HG03280 (cell line): Measurements from ENCODE around the gene CELSR1.
A peak's percentile ranks its signal among the peaks of the same experiment; 100 is the strongest.
"Not testable (repeated sequence)": the region's sequence is repeated elsewhere in the genome, so short reads cannot be mapped to it uniquely, and the experiment has no call there.

Experiments
- ATAC-seq: cut with Tn5 transposase; IDR thresholded peaks from one replicate; pipeline ENCODE4 v1.9.1; 2021; ENCODE audit warnings: mild to moderate bottlenecking, moderate library complexity; ENCODE audit not compliant: unreplicated experiment

Gene CELSR1

DNA sequence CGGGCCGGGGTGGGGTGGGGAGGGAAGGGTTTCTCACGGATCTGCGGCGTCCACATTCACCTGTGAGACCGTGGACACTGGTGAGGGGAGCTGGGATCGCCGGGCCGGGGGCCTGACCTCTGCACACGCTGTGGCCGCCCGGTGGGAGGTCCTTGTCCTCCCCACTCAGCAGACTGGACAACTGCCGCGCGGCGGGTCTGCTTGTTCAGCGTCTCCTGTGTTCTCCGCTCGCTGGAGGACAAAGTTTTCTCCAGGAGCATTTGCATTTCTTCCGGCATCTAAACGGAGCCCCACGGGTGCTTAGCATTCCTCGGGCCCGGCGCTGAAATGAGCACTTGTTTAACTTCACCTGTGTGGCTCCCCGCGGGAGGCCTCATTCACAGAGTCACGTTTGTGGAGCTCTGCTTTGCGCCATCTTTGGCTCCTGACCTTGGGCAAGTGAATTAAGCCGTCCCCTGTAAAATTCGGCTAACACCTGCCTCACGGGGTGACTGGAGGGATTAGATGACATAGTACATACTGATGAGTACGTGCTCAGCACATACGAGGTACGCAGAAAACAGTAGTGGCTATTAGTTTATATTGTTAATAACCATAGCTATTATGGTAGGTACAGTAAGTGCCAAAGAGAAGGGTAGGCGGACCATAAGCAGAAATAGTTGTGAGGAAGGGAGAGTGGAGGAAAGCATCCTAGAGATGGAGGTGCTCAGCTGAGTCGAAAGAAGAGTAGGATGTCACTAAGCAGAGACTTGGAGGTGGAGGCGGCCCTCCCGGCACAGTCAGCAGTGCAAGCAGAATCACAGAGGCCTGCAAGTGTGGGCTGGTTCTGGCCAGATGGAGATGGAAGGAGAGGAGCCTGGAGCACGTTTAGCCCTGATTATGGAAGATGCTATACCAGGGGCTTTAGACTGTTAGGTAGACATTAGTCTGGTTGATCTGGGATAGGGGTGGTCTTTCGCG, 201.0 kb downstream of the CELSR1 start:
- ATAC-seq, result no peak

DNA sequence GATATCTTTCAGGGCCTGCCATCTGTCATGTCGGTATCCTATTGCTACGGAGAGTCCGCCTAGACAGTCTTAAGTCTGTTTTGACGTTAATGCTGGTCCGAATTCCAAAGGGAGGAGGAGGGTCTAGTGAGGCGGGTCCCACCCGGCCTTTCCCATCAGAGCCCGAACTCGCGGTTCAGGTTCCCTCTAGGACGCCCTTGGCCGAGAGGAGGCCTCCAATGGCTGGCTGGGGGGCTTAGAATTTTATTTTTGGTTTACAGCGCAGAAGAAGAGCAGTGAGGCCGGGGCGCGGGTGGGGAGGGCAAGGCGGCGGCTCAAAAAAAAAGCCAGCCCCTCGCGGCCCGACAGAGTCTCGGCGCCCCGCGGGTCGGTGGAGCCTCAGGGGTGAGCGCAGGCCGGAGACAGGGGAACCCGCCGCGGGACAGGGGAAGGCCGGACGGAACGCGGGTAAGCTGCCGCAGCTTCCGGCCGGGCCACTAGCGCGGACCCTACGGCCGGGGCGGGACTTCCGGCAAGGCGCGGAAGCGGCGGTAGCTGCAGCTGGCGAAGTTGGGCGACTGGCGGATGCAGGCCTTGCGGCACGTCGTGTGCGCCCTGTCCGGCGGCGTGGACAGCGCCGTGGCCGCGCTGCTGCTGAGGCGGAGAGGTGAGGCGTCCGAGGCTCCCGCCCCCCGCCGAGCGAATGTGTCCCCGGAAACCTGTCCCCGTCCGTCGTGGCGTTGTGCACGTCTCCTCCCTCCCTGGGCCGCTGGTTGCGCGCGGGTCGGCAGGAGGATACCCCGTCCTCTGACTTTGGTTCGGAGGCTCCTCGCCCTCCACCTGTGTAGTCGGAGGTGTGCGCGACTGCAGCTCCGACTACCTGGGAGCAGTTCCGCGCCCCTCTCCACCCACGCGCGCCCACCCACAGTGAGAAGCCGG, 202.0 kb downstream of the CELSR1 start, which contains the start of gene TRMU:
TRMU (plus strand) TSS at position 514 of the 918 bp plus-strand sequence; CDS start at position 565, 51 bp downstream.
- peak; percentile 89 for ATAC-seq

DNA sequence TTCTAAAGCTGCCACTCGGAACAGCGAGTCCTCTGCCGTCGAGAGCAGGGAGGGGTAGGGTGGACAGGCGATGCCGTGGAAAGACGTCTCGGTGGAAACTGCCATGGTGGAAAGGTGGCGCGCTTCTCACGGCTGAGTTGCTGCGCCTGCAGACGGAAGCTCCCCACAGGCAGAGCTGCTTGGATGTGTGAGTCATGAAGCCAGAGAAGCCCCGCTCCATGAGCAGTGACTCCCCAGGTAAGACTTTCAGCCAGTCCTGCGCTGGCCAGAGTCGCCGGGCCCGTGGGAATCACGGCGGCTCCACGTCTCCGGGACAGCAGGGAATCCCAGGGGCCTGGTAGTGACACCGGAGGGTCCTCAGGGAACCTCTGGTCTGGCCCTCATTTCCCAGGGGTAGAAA, 205.9 kb downstream of the CELSR1 start:
- ATAC-seq, result no peak

DNA sequence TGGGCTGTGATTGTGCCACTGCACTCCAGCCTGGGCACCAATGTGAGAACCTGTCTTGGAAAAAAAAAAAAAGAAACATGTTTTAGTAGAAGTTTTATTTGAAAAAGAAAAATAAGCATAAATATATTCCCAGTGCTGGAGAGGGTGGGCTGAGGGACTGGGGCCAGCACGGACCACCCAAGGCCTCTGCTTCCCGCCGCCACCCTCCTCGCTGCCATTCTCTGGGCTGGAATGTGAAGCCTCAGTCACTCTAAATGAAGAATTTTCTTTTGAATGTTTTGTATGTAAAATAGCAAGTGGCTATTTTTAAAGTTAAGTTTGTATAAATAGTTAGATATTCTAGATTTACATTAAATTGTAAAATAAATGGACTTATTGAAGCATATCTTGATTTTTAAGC, 207.0 kb downstream of the CELSR1 start:
- ATAC-seq, result no peak

DNA sequence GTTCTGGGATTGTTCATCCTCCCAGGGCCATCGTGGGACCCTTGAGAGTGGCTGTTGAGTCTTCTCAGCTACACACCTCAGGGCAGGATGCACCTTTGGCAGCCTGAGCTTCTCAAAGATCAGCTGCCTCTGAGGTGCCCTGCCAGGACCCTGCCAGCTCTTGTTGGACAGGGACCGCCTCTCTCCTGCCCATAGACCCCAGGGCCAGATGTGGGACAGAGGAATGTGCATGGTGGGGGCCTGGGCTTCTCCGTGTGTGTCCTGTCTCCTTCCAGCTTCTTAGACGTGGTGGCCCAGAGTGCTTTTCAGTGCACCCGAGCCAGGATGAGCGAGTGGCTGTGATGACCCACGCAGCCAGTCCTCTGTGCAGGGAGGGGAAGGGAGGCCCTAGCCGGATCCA, 207.8 kb downstream of the CELSR1 start:
- no peak for ATAC-seq

DNA sequence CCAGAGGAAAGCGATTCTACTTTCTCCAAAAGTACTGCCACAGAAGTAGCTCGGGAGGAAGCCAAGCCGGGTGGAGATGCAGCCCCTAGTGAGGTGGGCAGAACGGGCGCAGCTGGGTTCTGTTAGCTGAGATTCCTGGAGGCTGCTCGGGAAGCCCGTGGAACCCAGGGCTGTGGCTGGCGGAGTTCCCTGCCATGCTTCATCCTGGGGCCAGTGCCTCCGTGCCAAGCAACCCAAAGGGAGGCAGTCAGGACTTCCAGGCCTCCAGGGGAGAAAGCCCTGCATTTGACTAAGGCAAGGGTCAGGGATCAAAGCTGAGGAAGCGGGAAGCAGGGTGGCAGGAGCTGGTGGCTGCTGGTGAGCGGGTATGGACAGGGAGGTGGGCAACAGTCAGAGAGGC, 208.6 kb downstream of the CELSR1 start:
- no peak for ATAC-seq

DNA sequence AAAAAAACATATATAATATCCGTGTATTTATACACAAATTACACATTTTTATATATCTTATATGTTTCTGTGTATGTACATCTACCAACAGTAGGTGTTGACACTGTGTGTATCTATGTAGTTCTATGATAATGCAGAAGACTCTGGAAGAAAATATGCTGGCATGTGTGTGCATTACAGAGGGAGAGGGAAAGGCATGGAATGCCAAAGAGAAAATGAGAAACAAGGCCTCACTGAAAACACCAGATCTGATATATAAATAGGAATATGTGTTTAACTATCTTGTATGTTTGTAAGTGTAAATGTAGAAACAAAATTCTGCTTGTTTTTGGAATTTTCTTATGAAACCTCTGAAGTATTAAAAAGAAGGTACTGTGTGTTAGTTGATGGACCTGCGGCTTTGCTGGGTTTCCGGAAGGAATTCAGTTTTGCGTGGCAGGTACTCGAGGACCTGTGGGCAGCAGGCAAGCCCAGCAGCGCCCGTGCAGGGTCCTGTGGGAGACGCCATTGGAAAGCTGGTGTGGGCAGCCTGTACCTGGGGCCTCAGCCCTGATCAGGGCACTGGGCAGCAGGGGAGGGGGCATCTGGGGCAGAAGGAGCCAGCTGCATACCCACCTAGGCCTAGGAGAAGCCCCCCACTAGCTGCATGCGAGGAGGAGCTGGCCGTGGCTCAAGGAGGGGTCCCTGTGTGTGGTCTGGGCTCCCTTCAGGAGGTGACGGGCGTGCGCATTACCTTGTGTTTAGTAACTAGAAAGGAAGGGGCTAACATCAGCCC, 209.5 kb downstream of the CELSR1 start:
- ATAC-seq, result no peak

DNA sequence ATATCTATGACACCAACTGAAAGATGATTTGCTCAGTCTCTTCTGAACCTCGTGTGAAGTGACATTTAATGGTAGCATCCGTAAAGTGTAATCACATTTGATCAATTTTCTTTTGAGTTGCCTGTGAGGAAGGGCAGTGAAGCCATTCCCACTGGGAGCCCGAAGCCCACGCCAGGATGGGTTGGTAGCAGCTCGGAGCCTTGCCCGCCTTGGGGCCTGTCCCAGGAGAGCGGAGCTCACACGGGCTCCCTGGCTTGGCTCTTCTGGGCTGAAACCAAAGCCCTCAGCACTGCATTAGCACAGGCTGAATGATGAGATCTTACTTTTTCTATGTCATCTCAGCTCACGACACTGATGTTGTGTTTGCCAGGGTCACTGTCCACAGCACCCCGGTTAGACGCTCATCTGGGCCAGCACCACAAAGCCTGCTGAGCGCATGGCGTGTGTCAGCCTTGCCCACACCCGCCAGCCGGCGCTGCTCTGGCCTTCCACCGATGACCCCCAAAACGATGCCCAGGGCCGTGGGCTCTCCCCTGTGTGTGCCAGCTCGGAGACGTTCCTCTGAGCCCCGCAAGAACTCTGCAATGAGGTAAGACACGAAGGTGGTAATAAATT, 211.2 kb downstream of the CELSR1 start:
- no peak for ATAC-seq

DNA sequence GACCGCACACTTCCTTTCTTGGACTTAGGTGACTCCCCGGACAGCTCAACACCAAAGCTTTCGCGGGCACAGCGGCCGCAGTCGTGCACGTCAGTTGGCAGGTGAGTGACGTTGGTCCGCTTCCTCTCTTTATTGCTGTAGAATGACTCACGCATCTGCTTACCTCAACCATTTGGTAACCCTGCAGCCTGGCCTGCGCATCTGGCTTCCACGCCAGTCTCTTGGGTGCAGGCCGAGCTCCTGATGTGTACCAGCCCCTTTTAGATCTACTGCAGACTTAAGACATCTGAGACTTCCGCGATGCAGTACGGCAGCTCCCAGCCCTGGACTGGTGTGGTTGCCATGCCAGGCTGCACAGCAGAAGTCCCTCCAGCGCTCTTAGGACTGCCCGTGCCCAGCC, 214.3 kb downstream of the CELSR1 start:
- no peak for ATAC-seq

DNA sequence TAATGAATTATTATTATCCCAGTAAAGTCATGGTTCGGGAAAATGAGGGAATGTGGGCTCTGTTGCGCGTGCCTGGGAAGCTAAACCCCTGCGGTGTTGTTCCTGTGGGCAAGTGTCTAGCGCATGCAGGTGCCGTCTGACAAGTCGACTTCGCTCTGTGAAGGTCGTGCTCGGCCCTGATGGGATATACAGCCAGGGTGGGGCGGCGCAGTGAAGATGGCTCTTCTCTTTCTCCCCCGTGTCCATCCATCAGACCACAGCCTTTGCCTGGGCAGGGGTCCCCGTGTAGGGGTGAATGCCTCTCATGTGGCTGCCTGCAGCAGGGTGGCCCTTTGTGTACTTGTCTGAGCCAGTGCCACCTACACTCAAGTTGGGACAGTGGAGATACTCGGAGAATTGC, 214.7 kb downstream of the CELSR1 start:
- ATAC-seq, result no peak

DNA sequence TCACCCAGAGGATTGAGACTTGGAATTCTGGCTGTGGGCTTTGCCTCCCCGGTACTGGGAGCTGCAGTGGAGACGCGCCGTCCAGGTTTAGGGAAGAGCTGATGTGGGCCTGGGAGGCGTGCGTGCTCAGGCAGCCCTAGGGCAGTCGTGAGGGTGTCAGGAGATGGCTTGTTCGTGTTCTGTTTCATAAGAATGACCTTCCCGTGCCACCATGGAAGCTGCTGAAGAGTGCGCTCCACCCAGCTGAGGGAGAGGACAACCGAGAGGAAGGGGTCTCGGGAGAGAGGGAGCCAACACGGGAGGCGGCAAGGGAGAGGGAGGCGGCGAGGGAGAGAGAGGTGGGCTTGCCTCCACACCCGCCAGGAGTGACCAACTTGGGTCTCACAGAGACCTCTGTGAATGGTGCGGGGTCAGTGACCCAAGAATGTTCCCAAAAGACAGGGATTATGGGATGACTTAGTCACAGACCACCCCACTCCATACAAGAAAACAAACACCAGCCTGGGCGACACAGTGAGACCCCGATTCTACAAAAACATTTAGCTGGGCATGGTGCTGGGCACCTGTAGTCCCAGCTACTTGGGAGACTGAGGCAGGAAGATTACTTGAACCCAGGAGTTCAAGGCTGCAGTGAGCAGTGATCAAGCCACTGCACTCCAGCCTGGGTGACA, 216.6 kb downstream of the CELSR1 start:
- no peak for ATAC-seq

DNA sequence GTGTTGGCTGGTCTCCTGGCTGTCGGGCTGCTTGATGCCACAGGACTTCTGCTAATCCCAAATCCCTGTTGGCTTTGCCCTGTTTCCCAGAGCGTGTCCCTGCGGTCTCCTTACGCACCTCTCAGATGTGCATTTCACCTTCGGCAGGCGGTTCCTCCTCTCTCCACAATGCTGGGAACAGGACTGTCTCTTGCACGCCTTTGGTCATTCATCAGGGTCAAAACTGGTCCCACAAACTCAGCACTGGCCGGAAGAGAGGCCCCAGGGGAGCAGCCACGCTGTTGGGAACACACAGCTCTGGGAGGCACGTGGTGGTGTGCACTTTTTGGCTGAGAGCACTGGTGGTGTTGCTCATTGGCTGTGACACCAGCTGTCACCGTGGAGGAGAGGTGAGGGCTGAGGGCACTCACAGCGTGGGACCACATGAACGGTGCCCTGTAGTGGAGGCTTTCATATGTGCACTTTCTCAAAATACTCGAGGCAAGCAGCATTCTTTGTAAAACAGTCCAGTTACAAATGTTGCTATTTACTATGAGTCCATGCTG, 217.2 kb downstream of the CELSR1 start:
- no peak for ATAC-seq

DNA sequence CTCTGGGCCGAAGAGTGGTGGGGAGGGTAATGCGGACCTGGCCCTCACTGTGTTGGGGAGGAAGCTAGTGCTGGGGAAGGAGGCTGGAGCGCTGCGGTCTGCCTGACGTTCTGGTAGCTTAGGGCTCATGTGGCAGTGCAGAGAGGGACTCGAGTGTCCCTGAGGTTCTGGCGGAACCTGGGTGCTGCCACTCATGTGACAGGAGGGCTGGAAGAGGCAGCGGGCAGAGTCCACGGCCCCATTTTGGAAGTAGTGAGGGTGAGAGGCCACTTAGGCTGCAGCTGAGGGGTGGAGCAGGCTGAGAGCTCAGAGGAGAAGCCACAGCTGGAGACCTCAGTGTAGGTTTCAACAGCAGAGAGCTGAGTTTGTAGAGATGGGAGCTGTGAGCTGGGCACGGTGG, 218.1 kb downstream of the CELSR1 start:
- no peak for ATAC-seq

DNA sequence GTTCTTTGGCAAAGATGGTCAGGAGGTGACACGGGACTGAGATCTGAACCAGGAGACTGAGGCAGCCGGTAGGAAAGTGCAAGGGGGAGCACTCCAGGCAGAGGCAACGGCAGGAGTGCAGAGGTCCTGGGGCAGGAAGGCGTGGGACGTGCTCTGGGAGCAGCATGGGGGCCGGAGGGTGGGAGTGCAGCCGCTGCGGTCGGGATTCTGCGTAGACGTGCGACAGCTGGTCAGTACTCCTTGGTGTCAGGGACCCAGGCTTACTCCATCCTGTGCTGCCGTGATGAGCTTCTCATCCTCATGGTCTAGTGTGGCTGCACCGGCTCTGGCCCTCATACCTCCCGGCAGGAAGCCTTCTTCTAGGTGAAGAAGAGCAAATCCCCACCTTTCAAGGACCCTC, 218.8 kb downstream of the CELSR1 start:
- ATAC-seq, result no peak

DNA sequence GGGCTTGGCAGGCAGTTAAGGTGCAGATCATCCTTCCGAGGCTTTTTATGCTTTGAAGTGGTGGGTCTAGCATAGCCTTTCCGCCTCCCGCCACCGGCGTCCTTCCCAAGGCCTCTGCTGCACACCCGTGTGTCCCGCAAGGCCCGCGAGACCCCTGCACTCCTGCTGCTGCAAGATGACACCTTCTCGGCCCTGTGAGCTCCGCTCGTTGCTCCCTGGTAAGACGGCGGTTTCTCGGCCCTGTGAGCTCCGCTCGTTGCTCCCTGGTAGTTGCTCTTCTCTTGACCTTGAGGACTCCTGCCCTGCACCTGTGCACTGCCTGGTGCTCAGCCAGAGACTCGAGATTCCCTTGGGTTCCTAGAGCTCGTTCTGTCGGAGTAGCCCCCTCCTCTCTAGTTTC, 219.8 kb downstream of the CELSR1 start:
- ATAC-seq, result no peak

DNA sequence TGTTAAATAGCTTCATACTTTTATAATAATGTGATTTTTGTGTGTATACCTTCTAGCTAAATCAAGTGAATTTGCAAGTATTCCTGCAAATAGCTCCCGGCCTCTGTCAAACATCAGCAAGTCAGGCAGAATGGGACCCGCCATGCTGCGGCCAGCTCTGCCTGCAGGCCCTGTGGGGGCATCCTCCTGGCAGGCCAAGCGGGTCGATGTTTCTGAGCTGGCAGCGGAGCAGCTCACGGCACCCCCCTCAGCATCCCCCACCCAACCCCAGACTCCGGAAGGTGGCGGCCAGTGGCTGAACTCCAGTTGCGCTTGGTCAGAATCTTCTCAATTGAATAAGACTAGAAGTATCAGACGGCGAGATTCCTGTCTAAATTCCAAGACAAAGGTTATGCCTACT, 221.4 kb downstream of the CELSR1 start:
- no peak for ATAC-seq

DNA sequence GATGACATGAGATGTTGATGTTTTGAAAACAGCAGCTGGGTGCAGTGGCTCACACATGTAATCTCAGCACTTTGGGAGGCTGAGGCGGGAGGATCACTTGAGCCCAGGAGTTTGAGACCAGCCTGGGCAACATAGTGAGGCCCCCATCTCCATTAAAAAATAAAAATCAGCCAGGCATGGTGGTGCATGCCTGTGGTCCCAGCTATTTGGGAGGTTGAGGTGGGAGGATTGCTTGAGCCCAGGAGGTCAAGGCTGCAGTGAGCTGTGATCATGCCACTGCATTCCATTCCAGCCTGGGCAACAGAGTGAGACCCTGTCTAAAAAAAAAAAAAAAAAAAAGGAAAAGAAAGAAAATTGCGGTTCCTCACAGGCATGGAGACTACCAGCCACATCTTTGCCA, 224.6 kb downstream of the CELSR1 start:
- ATAC-seq, result not testable (repeated sequence)

DNA sequence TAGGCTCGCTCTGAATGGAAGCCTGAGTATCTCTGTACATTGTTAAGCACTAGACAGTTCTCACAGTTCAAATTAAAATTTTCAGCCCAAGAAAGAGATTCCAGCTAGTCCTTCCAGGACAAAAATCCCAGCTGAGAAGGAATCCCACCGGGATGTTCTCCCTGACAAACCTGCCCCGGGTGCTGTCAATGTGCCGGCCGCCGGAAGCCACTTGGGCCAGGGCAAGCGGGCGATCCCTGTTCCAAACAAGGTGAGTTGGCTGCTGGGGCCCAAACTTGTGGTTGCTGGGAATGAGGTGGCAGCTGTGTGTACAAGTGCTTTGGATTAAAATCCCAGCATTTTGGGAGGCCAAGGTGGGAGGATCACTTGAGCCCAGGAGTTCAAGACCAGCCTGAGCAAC, 225.4 kb downstream of the CELSR1 start:
- ATAC-seq, result no peak
